GM15510 (cell line): ENCODE results near the gene FAM180A.

Experiments used
- POLR2A ChIP-seq: IDR thresholded peaks from 3 replicates; pipeline ENCODE4 v1.6.1; 2011; ENCODE audit warnings: borderline replicate concordance; ENCODE audit not compliant: insufficient read length; ENCODE audit errors: extremely low read depth

FAM180A gene

DNA sequence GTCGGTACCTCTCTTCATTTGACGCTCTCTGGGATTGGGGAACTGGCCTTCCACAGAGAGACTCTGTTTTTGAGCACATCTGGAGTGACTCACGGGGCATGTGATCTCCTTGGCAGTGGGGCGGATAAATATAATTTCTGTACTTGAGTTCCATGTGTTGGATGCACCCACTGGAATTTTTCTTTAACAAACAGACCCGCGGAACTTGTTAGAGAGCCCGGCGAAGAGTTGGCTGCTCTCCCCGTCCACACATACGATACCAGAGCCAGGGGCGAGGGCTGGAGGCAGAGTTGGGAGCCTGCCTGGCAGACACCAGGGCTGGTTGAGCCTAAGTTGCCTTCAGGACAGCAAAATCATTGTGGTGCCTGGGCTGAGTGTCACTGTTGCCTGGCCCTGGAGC lies at the start of gene FAM180A:
FAM180A (minus strand) TSS at position 44 of the 400 bp plus-strand sequence. CDS start 233 bp downstream, outside the sequence.
- no peak for TF ChIP-seq POLR2A

DNA sequence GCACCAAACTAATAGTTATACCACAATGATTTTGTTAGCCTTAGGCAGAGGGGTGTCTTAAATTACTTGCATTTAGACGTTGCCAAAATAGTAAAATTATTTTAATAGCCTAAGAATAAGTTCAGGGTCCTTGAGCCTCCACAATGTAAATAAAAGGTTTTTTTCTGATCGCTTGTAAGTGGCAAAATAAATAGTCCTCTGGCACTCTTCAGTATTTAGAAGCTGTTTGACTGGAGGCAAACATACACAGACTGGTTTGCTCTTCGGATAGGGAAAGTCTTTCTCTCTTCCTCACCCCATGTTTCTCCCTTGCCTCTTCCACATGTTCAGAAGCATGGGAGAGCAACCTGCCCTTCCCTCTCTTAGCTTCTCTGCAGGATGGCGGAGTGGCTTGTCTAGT lies 49.5 kb upstream of the FAM180A start:
- no peak for TF ChIP-seq POLR2A

DNA sequence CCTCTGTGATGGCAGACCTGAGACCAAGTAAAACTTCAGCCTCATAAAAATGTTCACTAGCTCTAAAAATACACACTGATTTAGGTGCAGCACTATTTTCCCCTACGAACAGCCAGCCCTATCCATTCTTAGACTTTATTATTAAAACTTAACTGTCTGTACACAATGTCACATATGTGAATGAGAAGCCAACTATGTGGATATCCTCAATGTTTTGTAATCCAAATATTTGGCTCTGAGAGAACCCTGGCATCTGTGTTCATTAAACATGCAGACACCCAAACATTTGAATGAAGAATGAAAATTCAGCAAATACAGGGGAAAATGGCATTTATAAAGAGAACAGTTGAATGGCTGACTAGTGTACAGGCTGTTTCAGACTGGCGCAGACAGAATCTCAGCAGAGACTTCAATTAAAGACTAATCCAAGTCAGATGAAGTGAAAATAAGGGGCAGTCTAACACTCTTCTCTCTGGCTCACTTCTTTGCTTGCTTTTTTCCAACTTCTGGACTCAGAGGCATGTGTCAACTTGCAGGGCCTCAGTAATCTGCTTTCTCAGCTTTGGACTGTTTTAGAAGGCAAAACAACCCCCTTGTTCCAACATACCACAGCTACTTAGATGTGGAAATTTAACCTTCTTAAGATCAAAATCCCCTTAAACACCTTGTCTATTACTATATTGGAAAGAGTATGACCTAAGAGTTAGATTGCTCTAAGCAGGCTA lies 47.4 kb upstream of the FAM180A start:
- no peak for TF ChIP-seq POLR2A

DNA sequence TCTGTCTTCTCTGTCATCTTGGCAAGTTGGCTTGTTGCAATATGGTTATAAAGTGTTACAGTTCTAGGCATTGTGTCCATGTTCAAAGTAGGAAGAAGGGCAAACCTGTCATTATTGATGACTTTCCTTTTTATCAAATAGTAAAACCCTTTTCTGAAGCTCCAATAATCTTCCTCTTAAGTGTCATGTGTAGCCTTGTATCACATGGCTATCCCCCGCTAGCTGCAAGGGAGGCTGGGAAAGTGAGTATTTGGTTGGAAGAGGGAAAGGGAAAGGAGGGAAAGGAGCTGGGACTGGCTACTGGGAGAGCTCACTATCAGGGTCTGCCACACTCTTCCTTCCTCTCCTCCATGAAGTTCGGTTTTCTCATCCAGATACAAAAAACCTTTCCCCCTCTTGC lies 45.2 kb upstream of the FAM180A start:
- no peak for TF ChIP-seq POLR2A

DNA sequence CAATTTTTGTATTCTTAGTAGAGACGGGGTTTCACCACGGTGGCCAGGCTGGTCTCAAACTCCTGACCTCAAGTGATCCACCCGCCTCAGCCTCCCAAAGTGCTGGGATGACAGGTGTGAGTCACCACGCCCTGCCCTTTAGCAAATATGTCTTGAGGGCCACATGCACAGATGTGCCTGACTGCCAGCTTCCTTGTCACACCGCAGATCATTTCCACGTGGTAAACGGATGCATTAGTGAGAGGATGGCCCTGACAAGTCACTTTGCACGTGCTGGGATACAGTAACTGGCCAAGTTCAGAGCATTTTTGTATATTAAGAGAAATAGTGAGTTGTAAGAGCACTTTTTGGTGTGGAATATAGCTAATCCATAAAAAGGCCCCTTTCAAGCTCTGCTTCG lies 44.3 kb upstream of the FAM180A start:
- TF ChIP-seq POLR2A = no peak

DNA sequence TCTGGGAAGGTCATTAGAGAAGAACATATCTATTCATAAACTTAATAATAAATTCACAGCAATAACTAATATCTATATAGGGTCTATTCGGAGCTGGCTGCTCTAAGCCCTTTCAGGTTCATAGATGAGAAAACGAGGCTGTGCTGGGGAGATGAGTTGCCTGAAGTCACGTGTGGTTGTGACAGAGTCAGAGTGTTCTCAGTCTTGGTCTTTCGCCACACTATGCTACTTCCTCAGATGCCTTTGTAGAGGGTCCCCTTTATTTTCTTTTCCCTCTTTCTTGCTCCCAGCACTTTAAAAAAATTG lies 43.7 kb upstream of the FAM180A start:
- TF ChIP-seq POLR2A = no peak

DNA sequence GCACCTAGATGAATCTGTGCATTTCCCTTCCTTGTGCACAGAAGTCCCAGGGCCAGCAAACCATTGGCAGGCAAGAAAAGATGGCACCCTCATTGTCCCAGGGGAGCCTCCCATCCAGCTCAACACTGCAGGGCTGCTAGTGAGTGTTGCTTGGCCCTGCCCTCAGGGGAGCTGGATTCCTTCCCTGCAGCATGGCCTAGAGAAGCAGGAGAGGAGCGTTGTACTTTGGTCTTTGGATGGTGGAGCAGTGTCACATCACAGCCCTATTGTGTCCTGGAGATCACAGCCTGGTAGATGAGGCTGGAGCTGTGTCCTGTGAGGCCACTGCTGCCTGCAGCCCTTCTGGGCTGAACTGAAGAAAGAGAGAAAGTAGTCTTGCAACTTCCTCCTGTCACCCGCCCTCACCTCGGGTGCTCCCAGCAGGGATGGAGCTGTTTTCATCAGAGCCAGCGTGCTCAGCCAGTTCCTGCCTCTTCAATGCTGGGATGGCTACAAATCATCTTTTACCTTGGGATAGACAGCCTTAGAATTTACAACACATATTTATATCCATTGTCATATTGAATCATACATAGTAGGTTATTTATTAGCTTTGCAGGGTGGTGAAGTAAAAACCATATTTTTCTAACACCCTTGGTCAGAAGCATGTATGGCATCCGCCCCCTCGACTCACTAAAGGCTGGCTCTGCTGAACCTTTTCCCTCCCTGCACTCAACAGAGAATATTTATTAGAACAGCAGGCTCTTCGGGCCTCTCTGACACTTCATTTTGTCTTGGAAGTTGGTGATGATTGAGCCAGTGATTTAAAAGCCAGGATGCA lies 43.1 kb upstream of the FAM180A start:
- TF ChIP-seq POLR2A = no peak

DNA sequence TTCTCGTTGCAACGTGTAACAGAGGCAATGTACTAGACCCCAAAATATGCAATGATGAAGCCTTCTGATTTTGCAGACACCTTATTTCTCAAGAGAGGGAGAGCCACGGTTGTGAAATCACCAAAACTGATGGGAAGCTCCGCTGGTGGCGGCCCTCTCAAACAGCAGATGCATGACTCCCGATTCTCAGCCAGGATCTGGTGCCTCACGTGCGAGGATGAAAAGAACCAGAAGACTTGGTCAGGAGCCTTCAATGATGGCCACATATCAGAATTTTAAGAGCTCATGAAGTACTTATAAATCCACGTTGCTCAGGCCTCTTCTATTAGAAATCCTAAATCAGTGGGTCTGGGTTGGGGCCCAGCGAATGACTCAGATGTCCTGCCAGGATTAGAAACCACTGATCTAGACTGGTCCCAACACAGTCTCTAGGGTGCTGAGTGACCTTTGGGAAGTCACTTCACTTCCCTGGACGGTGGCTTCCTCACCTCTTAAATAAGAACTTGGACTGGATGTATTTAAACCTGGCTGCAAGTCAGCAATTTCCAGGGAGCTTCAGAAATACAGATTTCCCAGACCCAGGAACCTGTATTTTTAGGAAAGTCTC lies 41.9 kb upstream of the FAM180A start:
- TF ChIP-seq POLR2A = no peak

DNA sequence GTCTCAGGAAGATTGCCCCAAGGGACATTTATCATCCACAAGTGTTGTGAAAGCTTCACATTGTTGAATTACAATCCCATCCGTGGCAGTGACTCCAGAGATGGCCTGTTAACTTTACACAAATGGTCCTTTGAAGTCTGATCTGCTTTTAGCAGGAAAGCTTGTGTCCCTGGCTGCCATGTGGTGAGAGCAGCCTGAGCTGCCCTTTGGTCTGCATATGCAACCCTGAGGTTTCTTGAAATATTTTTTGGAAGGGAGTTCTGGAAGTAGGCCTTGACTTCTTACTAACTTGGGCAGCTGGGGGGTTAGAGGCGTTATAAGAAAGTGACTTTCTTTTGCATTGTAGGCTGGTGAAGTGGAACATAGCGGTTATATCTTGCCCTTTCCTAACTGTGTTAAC lies 41.3 kb upstream of the FAM180A start:
- TF ChIP-seq POLR2A = no peak

DNA sequence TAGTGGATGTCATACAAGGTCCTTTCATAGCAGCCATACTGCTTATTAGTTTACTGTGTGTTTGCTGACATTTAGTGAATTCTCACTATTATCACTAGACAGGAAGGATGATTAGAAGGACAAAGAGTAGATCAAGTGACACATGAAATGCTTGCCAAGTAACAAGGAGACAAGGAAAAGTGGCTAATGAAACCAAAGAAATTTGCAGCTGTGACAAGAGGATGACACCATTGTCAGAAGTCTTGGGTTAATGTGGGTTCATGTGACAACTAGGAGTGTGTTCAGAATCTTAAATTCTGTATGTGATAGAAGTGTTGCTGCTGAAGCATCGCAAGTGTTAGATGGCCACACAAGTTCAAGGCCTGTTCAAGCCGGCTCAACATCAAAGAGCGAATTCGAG lies 40.8 kb upstream of the FAM180A start:
- TF ChIP-seq POLR2A = no peak

DNA sequence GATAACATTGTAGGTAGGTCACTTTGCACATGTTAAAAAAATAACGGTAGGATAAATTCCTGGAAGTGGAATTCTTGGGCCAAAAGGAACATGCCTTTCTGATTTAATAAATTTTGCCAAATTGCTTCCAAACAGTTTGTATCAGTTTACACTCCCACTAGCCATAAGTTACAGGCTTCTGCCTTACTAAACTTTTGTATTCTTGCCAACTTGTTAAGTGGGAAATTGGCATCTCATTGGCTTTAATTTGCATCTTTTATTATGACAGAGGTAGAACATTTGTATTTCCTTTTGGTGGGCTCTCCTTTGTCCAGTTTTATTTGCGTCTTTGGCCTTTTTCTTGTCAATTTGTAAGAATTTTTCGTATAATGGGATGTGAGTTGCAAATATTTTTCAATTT lies 38.3 kb upstream of the FAM180A start:
- TF ChIP-seq POLR2A = no peak

DNA sequence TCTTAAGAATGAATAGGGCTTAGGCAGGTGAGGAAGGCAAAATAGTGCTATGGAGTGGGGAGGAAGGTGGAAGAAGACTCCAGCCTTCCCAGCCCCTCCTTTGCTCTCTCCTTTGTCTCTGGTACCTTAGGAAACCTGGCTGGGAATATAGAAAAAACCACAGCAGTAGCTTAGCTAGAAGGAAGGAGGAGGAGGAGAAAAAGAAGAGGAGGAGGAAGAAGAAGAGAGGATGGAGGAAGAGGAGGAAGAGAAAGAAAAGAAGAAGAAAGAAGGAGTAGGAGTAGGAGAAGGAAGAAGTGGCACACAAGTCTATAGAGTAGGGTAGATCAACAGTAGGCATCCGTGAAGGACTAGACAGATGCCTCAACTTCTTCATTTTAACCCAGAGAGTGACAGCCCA lies 36.5 kb upstream of the FAM180A start:
- TF ChIP-seq POLR2A = no peak

DNA sequence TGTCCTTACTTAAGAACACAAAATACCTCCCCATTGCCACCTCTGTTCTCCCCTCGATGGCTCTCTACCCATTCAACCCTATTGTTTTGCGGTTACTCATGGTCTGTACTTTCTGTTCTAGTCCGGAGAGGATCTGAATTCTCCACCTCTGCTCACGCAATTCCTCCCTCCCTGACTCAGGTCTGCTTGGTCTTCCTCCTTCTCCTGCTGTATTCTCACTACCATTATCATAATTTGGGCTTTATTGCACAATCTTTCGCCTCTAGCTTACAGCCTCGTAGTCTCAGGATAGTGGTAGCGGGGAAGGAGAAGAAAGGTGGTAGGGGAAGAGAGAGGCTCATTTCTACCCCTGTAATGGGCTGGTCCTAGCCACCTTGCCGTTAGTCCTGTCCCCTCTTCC lies 35.4 kb upstream of the FAM180A start:
- no peak for TF ChIP-seq POLR2A

DNA sequence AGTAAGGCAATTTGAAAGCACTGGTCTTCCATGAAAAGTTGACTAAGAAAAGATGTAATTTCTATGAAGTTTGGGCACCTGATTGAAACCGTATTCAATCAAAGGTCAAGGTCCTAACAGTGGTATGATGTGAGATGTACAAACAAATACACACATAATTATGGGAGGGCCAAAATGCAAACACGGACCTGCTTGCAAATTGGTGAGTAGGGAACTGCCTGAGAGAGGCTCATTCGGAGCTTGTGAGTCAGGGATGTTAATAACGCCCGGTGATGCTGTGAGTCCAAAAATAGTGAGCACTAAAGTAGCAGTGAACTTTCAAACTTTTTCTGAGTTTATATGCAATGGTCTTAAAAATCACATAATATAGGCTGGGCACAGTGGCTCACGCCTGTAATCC lies 34.2 kb upstream of the FAM180A start:
- TF ChIP-seq POLR2A = no peak

DNA sequence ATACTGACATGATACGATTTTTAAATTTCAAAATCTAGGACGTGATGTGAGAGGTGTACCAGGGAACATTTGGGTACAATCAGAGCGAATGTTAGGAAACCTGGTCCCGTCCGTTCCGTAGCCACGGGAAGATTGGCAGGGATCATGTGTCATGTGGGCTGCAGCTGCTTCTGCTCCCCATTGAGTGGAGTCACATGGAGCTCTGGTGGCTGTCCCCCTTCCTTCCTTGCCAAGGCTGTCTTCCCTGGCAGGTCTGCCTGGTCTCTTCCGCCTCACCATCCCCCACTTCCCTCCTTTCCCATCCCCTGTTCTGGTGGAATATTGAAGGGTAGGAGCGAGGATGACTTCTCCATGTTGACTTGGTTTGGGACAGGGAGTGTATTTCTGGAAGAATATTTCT lies 33.8 kb upstream of the FAM180A start:
- TF ChIP-seq POLR2A = no peak
